HG02623 (cell line): ENCODE measurements around the gene SELENOM.
"Not testable (repeated sequence)": the region's sequence is repeated elsewhere in the genome, so short reads cannot be mapped to it uniquely, and the experiment has no call there.

ENCODE experiments used
- ATAC-seq: cut with Tn5 transposase; IDR thresholded peaks from one replicate; pipeline ENCODE4 v1.9.1; 2021; ENCODE audit warnings: moderate library complexity; ENCODE audit not compliant: unreplicated experiment

Gene SELENOM

DNA sequence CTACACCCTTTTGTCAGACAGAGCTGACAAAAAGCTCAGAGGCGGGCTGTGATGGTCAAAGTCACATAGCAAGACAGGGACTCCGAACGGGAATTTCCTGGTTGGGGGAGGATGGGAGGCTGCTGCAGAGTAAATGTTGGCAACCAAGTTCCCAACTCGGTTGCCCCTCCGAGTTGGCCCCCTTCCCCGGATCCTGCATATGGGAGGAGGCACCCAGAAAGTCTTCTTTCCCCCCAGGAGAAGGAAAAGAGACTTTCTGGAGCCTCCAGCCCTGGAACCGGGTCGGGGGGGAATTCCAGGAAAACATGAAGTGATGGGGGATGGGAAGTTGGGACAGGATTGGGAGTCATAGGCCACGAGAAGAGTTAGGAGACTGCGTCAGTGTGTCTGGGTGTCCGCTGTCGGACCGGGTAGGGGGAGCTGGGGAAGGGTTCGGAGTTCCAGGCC, 614 bp downstream of the SELENOM start:
- ATAC-seq = no peak

DNA sequence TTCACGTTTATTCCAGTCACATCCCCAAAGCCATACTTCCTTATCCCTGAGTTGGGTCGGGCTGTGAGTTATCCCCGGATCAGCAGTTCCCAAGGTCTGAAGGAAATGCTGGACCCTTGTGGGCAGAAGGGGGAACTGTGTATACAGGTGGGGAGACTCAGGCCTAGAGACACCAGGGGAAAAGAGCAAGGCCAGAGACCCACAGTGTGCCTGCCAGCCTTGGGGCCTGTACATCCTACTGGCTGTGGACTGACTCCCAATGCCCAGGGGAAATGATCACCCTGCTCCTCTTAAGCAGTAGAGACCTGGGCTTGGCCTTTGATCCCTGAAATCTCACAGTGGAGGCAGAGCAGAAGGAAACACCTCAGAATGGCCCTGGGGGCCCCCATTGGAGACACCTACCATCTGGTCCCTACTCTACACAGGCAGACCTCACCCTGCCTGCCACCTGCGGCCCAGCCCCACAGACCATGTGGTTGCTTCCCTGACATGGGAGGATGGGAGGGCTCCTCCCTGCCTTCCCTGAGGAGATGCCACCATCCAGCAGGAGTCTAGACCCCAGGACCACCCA, 1.3 kb downstream of the SELENOM start:
- ATAC-seq = no peak

DNA sequence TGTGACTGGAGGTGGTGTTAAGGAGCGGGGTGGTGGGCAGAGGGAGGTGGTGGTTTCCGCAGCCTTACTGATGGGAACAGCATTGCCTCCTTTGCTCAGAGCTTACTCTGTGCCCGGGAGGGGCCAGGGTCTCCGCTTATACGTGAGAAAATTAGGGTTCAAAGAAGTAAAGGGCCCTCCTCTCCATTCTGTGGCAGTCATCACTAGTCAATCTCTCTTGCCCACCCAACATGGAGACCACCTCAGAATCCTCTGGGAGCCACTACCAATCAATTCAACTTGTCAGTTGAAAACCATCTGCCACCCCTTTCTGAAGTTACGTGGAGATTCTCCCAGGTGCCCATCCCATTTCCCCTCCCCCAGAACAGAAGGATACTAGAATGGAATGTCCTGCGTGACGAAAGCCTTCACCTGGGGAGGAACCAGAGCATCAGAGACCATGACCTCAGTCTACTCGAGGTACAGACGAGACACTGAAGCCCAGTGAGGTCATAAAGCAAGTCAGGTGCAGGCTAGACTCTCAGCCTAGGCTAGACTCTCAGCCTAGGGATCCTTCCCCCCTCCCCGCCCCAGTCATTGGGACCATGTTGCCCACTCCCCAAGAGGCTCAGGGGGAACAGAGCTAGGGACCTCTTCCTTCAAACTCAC, 2.0 kb downstream of the SELENOM start:
- no peak for ATAC-seq

DNA sequence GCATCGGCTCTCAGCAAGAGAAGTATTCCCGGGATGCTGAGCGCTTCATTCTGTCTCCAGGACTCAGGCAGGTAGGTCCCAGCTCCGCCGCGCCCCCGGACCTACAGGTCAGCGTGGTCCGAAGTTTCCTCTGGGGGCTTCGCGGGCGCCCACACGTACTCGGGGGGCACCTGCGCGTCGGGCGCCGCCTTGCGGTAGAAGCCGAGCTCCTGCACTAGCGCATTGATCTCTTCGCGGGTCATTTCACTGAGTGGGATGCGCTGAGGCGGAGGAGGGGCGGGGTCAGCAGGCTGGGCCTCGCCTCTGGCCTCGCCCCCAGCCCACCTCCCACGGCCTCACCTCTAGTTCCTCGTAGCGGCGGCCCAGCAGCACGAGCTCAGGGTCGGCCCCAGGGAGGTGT, 2.5 kb downstream of the SELENOM start:
- no peak for ATAC-seq

DNA sequence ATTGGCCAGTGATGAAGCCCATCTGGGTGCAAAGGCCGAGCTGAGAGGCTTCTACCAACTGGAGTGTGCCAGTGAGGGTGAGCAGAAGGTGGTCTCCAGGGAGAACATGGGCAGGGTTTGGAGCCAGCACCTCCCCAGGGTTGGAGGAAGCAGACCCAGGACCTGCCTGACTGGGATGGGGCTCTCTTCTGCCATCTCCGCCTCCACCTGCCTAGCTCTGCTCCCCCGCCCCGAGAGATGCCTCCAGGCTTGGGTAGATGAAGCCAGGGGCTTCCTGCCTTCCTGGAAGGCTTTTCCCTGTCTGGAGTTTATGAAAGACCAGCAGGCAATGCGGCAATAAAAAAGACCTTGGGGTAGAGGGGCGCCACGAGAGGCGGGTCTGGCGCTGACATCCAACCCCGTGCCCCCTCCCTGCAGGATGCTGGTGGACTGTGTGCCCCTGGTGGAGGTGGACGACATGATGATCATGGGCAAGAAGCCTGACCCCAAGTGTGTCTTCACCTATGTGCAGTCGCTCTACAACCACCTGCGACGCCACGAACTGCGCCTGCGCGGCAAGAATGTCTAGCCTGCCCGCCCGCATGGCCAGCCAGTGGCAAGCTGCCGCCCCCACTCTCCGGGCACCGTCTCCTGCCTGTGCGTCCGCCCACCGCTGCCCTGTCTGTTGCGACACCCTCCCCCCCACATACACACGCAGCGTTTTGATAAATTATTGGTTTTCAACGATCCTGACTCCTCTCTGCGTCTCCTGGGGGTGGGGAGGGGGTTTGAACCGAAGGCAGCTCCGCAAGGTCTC, 3.3 kb downstream of the SELENOM start:
- ATAC-seq = no peak

DNA sequence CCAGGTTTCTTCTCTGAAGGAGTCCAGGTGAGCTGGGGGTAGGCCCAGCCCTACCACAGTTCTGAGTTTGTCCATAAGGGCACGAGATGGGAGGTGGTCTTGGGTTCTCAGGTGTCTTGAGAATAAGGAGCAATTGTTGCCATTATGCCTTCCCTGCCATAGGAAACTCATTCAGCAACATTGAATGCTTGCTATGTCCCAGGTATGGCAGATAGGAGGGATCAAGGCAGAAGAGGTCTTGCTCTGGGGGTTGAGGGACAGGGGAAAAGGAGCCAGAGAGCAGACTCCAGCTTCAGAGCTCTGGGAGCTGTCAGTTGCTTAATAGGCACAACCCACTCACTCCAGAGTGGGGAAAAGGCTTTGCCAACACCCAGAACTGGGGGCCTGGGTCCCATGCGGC, 4.3 kb downstream of the SELENOM start:
- ATAC-seq = no peak

DNA sequence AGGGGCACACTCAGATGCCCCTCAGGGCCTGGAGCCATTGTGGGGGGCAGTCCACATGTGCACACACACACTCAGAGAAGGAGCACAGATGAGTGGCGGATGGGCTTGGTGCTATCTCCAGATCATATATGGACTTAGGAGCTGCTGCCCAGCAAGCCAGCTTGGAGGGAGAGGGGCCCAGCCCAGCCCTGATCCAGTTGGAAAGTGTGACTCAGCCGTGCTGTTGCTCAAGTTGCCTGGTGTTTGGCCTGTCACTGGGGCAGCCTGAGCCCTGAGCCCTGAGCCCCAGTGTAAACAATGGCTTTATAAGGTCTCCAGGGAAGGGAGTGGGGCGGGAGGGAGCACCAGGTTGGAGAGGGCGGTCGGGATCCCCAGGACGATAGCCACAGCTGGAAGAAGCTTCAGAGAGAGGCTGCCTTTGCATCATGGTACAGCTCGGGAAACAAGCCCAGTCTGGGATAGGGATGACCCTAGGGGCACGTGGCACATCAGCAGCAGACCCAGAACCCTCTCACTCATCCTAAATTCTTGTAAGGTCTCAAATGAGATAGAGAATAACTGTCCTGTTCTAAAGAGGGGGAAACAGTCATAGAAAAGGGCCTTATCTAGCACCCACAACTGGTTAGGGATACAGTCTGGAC, 4.8 kb downstream of the SELENOM start:
- ATAC-seq = no peak

DNA sequence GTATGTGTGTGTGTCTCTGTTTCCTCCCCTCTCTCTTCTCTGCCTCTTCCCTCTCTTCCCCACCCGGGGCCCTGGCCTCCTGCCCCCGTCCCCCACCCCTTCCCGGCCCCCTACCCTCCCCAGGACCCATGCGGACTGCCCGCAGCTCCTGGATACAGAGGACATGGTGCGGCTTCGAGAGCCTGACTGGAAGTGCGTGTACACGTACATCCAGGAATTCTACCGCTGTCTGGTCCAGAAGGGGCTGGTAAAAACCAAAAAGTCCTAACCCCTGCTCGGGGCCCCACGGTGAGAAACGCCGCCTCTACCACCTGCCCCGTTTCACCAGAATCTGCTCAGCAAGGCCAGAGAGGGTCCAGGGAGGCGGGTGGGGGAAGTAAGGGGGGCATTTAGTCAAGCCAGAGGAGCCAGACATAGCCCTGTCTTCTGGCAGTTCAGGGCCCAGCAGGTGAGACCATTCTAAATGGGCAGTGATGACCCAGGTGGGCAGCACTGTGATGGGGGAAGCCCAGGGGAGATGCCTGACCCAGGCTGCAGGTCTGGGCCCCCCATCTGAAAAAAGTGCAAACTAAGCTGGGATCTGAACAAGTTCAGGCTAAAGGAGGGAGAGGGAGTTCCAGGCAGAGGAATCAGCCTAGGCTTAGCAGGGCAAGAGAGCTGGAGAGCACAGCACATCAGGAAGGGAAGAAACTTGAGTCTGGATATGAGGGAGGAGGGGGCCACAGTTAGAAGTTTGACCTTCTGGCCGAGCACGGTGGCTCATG, 6.4 kb downstream of the SELENOM start:
- ATAC-seq = no peak

DNA sequence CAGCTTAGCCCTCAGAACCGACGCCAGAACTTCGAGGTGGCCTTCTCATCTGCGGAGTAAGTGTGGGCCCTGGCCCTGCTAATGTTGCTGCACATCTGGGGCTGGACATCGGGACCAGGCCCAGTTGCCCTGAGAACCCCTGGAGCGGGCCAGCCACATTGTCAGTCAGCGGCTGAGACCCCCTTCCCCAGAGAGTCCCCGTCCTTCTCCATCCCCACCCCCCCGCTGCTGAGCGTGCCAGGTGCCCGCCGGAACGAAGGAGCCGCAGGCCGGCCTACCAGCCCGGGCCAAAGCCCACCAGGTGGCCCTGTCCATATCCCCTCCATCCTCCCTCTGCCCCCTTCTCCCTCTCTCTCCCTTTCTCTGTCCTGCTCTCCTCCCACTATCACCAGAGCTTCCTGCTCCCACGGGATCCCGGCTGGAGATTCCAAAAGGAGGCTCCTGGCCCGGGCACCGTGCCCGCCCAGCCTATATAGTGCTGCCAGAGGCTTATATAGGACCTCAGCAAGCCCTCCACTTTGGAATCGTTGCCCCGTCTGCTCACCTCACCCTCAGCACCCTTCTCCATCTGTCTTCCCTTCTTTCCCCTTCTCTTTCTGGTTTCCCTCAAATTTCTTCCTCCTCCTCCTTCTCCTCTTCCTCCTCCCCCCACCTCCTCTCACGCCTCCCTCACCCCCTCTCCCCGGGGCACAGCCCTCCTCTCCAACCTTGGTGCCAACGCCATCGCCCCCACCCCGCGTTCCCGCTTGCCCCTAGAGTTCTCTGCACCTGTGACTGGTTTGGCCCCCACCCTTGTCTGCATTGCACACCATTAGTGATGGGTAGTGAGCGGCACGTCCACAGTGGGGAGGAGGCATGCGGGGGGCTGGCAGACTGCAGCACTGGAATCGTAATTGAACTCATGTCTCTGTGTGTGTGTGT, 7.3 kb downstream of the SELENOM start:
- no peak for ATAC-seq

DNA sequence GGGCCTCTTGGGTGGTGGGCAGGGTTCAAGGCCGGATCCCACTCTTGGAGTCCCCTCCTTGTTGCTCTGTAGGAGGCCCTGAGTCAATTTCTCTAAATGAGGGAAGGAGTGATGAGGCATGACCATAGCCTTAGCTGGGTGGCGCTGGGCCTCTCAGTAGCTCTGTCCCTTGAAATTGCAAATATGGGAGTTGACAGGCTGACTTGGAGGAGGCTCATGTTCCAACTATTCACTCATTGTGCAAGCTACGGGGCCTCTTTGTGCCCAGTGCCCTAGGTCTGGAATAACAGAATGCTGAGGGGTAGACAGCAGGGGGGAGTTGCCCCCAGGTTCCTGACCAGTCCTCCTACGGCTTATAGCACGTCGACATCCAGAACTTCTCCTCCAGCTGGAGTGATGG, 8.0 kb downstream of the SELENOM start:
- ATAC-seq = no peak

DNA sequence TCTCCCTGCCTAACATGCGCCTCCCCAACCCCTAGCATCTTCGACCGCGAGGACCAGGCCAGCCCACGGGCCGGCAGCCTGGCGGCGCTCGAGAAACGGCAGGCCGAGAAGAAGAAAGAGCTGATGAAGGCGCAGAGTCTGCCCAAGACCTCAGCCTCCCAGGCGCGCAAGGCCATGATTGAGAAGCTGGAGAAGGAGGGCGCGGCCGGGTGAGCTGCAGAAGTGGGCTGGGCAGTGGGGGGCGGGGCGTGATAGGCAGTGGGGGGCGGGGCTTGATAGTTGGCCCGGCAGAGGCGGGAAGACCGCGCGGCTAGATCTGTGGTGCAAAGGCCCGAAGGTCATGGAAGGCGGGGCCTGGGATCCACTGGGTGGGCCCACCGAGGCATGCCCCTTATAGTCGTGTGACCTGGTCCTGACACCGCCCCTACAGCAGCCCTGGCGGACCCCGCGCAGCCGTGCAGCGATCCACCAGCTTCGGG, 8.7 kb downstream of the SELENOM start:
- ATAC-seq = no peak

DNA sequence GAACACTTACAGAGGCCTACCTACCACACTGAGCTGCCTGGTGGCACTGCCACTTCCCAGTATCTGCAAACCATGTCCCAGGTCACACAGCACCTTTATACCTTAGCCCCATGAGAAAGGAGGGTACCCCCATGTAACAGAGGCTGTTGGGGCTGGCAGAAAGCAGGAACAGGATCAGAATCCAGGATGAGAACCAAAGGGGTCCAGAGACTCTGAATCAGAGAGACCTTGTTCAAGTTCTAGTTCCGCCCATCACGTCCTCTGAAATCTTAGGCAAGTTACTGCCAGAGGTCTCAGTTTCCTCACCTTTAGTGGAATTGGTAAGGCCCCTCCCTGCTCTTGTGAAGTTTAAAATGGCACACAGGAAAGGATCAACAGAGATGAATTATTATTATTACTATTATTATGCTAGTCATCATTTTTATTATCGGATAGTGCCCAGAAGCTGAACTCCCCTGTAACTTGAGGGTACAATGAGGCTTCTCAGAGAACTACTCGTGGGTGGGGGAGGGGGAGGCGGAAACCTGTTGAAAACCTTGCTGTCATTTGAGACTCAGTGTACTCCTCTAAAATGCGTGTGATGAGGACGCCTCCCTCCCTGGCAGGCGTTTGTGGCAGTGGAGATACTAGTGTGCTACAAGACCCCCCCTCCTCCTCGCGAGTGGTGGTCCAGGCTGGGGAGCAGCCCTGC, 9.3 kb downstream of the SELENOM start:
- no peak for ATAC-seq

DNA sequence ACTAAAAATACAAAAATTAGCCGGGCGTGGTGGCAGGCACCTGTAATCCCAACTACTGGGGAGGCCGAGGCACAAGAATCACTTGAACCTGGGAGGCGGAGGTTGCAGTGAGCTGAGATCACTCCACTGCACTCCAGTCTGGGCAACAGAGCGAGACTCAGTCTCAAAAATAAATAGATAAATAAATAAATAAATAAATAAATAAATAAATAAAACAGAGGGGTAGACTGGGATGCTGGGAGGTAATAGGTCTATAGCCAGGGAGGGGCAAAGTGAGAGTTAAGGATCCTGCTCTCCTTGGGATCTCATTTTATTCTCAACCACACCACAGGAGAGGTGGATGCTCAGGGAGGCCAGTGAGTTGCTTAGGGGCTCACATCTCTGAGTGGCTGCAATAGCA, 9.8 kb downstream of the SELENOM start:
- ATAC-seq = not testable (repeated sequence)

DNA sequence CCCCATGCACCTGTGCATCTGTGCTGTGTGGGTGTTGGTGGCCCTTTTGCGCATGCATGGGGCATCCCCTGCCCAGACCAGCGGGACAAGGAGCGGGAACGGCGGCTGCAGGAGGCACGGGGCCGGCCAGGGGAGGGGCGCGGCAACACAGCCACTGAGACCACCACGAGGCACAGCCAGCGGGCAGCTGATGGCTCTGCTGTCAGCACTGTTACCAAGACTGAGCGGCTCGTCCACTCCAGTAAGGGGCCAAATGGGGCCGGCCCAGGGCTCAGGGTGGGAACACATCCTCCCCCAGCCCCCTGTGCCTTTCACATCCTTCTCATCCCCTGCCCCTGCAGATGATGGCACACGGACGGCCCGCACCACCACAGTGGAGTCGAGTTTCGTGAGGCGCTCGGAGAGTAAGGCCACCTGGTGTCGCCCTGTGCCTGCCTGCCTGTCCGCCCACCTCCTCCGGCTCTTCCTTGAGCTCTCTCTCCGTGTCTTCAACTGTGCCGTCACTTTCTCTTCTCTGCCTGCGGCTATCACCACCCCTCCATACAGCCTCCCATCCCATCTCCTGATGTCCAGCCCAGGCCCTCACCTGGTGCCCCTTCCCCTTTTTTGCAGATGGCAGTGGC, 10.6 kb downstream of the SELENOM start:
- no peak for ATAC-seq

DNA sequence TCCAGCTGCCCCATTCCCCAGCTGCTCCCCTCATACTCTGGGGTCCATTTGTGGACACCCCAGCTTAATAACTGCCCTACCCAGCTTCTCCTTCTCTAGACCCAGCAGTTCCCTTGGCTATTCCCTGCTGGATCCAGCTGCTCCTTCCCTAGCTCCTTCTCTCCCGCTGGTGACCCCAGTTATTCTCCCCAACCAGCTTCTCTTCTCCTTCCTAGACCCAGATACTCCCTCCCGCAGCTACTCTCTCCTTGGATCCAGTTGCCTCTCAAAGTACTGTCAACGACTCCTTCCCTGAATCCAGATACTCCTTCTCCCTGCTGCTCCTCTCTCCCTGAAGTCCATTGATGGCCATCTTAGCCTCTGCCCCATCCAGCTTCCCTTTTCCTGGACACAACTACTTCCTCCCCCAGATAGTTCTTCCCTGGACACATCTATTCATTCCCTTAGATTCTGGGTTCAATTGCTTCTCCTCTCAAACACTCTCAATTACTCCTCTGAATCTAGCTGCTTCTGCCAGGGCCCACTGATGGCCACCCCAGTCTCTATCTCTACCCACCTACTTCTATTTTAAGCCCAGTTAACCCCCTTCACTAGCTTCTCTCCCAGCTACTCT, 11.6 kb downstream of the SELENOM start:
- no peak for ATAC-seq

DNA sequence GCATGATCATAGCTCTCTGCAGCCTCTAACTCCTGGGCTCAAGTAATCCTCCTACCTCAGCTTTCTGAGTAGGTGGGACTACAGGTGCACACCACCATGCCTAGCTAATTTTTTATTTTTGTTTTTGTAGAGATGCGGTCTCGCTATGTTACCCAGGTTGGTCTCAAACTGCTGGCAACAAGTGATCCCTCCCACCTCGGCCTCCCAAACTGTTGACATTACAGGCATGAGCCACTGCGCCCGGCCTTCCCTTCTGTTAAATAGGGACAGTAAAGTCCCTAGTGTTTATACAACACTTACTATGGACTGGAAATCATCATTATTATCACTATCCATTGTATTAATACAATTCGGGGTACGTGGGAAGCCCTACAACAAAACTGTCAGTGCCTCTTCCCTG, 12.6 kb downstream of the SELENOM start:
- no peak for ATAC-seq

DNA sequence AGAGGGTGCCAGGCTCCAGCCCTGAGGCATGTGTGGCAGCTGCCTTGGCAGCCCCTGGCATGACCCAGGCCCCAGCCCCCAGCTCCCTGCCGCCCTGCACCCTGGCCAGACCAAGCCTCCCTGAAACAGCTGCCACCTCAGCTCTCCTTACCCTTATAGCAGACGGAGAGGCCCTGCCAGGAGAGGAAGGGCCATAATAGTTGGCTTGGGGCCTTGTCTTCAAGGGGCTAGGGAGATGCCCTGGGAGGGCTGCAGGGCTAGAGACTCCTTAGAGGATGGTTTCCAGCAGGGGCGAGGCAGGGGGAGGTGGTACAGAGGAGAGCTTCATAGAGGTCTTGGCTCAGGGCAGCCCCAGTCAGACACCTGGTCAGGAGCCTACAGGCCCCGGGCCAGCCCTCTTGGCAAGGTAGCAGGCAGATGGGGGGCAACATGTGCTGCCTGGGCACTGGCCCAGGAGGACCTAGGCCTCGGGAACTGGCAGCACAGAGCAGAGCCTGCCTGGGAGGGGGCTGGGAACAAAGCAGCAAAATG, 13.3 kb downstream of the SELENOM start:
- no peak for ATAC-seq
